Coronary artery (tissue), 2 donors: ENCODE results near the gene SEMA4G.

Experiments
- DNase-seq: peaks from one replicate; pipeline ENCODE4 v3.0.0-alpha.2; 2017; ENCODE audit warnings: low spot score
- H3K27ac ChIP-seq, 2 donors: fragments of 200-600 bp; sonication (generic); one replicate each; pipeline ENCODE4 v1.5.1; 2016 to 2019
- H3K4me3 ChIP-seq: fragments of 200-600 bp; sonication (generic); 2 replicates; pipeline ENCODE4 v1.5.1; 2016; ENCODE audit warnings: mild to moderate bottlenecking, moderate library complexity
- CTCF ChIP-seq: fragments of 200-600 bp; sonication (generic); IDR thresholded peaks from one replicate; pipeline ENCODE4 v1.5.1; 2019; ENCODE audit warnings: antibody characterized with exemption

The SEMA4G gene

GRCh38 chr10:100987685-100988049 is 18.4 kb downstream of the SEMA4G start:
- Histone ChIP-seq H3K27ac (peak overlapping the region in 1 of 2 donors; percentile 85), H3K4me3 (peak overlapping the region; percentile 98)
- no peak for TF ChIP-seq CTCF
- DNase-seq = no peak

GRCh38 chr10:100988166-100988565 is 18.9 kb downstream of the SEMA4G start:
- H3K4me3 ChIP-seq = peak overlapping the region; percentile 98
- H3K27ac ChIP-seq = no peak overlapping the region
- no peak for DNase-seq
- TF ChIP-seq CTCF = no peak

GRCh38 chr10:100989088-100989487 is 19.8 kb downstream of the SEMA4G start:
- DNase-seq = no peak
- no peak for TF ChIP-seq CTCF
- no peak overlapping the region for H3K4me3 ChIP-seq
- H3K27ac ChIP-seq = no peak overlapping the region

GRCh38 chr10:100993986-100994708 is 24.8 kb downstream of the SEMA4G start:
- Histone ChIP-seq H3K27ac (no peak overlapping the region), H3K4me3 (no peak overlapping the region)
- no peak for DNase-seq
- TF ChIP-seq CTCF = peak; percentile 68

GRCh38 chr10:100995181-100995580 is 25.9 kb downstream of the SEMA4G start:
- DNase-seq = no peak
- Histone ChIP-seq H3K27ac (no peak overlapping the region), H3K4me3 (no peak overlapping the region)
- TF ChIP-seq CTCF = no peak

- peak overlapping the region; percentile 99 to 100 for H3K27ac ChIP-seq
- no peak for TF ChIP-seq CTCF
- peak overlapping the region; percentile 85 for H3K4me3 ChIP-seq
- no peak for DNase-seq
These were observed 27.5 kb downstream of the SEMA4G start for GRCh38 chr10:100996678-100997359.
